Ecto neural progenitor cell (in vitro differentiated cells): Measurements from ENCODE around the gene EPHB1.

Source experiments
- DNase-seq: peaks from one replicate; pipeline ENCODE4 v3.0.0-alpha.2; 2018; ENCODE audit warnings: low spot score

The EPHB1 gene

DNA sequence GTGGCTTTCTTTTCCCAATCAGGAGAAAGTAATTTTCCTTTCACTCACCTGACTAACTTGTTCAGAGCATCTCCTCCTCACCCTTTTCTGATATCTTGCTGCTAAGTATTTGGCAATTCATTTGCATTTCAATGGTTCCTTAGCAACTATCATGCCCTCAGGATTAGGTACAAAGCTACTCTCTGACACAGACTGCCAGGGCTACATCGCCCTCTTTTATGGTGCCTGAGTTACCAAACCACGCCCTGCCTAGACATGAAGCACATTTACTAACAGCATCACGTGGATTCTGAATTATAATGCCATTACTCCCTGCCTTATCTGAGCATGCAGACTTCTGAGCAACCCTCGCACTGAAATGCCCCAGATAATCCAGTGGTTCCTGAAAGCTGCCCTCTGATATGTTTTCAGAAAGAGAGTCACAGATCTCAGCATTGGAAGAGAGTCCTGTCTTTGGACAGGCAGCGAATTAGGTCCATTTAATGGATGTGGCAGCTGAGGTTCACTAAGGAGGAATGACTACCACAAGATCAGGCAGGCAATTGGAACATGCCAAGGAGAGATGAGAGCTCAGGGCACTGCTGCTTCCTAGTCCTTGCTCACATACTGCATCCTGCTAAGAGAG is 14.5 kb downstream of the EPHB1 start:
- no peak for DNase-seq

DNA sequence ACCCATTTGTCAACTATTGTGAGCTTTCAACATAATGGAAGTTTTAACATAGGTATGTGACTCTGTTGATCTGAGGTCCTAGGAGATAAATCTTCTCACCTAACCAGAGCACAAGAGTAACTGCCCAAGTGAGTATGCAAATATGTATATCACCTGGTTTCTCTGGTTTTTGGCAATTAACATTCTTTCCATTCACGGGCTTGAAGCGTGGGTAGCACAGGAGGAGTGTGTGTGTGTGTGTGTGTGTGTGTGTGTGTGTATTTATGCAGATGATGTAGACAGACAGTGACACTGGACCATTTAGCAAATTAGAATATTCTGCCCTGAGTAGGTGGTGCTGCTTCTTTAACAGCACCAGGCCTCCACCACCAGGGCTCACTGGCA is 15.0 kb downstream of the EPHB1 start:
- no peak for DNase-seq

DNA sequence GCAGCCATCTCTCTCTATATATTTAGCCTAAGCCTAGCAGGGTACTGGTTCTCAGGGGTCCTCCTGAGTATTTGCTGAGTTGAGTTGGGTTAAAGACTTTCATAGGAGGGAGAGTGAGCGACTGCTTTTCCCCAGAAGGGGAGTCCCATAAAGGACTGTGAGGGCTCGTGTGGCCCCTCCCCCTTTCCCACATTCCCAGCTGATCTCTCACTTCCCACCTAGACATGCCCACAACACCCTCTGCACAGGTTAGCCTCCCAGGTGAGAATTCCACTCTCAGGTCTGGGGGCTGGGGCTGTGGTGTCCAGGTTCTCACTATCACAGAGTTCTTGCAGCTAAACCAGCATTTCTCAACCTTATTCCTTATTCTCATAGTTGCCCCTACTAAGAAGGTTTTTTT is 15.8 kb downstream of the EPHB1 start:
- no peak for DNase-seq

GRCh38 chr3:134813618-134814017 is 18.6 kb downstream of the EPHB1 start:
- no peak for DNase-seq

- no peak for DNase-seq
Measured at GRCh38 chr3:134815519-134815918, 20.5 kb downstream of the EPHB1 start.

DNA sequence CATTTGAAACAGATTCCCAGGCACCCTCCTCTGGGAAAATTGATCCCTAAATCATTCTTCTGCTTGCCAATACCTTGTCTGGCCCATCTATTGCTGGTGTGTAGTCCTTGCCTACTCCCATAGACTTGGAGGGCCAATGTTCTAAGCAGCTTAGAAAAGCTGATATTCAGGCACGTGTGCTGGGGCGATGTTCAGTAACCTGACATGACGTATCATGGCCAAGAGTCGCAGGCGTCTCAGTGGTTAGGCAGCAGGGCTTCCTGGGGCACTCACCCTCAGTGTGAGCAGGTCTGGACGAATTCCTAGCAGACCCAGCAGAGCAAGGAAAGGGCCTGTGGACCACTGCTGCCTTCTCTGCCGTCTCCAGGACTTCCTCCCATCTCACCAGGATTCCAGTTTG is 21.6 kb downstream of the EPHB1 start:
- DNase-seq: no peak

GRCh38 chr3:134817297-134817696 is 22.2 kb downstream of the EPHB1 start:
- DNase-seq: no peak

DNA sequence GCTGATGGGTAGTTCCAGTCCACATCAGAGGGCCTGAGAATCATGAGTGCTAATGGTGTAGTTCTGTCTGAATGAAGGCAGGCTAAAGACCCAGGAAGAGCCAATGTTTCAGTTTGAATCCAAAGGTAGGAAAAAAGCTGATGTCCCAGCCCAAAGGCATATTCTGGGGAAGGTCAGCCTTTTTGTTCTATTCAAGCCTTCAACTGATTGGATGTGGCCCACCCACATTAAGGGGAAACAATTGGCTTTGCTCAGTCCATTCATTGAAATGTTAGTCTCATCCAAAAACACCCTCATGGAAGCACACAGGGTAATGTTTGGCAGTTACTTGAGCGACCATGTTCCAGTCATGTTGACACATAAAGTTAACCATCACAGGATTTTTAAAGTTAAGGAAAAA is 25.9 kb downstream of the EPHB1 start:
- DNase-seq: no peak

- DNase-seq: no peak
Measured at GRCh38 chr3:134822090-134822489, 27.0 kb downstream of the EPHB1 start.

GRCh38 chr3:134823679-134824078 is 28.6 kb downstream of the EPHB1 start:
- no peak for DNase-seq

GRCh38 chr3:134824791-134825190 is 29.7 kb downstream of the EPHB1 start:
- no peak for DNase-seq

DNA sequence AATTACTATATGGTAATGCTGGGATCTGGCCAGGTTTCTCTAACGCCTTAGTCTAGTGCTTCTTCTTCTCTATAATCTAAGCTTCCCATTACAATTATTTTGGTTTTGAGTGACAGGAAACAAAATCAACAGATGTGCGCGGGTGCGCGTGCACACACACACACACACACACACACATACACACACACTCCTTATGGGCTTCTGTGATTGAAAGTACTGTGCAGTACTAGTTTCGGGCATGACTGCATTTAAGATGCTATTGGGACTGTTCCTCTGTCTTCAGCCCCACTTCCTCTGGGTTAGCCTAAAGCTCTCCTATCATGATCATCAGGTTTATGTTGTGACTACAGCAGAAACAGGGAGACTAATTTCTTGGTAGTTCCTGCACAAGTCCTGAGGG is 32.2 kb downstream of the EPHB1 start:
- DNase-seq: no peak

DNA sequence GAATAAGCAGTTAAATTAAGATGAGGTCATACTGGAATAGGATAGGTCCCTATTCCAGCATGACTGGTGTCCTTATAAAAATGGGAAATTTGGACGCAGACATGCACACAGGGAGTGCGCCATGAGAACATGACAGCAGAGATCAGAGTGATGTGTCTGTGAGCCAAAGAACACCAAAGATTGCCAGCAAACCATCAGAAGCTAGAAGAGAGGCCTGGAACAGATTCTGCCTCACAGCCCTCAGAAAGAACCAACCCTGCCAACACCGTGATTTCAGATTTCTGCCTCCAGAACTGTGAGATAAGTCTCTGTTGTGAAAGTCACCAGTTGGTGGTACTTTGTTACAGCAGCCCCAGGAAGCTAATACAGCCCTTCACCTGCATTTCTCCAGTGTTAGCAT is 34.7 kb downstream of the EPHB1 start:
- no peak for DNase-seq

DNA sequence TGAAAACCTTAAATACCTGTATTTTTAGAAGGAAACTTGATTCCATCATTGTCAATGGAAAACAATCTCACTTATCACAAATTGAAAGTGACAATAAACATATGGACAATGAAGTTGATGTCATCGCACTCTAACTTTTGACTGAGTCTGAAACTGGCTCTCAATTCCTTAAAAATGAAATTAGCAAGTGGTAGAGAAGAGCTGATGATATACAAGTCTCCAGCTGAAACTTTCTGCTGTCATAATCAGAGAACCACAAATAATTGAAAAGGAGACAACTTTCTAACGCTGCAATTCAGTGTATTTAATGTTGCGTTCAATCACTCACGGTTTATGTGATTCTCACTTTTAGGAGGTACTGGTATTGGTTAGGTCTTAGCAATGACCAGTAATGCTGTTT is 37.5 kb downstream of the EPHB1 start:
- no peak for DNase-seq

GRCh38 chr3:134833453-134834163 is 38.5 kb downstream of the EPHB1 start:
- DNase-seq: no peak

DNA sequence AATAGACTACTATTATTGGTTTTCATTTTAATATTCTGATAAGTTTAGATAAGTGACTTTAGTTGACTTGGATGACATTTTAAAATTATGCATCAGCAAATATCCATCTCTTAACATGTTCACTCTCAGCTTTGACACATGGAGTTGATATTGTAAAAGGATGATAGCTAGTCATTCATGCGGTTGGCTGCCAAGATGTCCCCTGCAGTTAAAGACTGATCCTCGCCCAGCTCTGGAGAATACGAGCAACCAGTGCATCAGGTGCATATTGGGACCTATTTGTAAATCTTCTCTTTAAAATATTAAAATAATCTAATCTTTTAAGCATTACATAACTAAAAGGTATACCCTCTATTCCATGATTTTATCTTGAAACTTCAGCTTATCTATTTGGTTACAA is 41.9 kb downstream of the EPHB1 start:
- no peak for DNase-seq

DNA sequence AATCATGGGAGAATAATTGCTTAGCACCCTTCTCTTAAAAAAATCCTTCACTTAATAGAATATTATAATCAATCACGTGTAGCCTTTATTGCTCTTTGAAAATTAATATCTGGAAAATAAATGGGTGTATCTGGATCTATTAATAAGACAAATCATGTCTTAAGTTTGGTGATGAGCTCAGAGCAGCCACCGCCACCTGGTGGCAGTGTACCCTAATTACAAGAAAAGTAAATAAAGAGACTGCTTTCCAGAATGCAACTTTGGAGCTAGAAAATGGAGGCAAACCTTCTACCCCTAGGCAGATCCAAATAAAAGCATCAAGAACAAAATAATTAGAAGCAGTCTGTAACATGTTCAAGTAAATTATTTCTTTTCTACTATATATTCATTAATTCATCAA is 43.5 kb downstream of the EPHB1 start:
- DNase-seq: no peak

DNA sequence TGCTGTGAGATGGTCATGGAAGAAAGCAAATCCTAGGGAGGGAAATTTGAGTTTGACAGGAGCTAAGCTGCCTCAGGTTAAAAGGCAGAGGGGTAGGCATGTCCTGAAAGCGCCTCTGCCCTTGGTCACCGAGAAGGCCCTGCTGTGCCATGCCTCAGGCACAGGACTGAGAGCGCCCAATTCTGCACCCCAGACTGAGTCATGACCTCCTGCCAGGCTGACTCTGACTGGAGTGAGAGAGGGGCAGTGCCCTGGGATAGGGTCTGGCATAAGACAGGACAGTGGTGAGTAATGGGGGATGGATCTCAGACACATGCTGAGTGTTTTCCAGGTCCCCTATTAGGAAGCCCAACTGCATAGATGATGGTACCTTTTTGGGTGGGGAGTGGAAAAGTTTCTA is 44.4 kb downstream of the EPHB1 start:
- no peak for DNase-seq

GRCh38 chr3:134839990-134840389 is 44.9 kb downstream of the EPHB1 start:
- DNase-seq: no peak

DNA sequence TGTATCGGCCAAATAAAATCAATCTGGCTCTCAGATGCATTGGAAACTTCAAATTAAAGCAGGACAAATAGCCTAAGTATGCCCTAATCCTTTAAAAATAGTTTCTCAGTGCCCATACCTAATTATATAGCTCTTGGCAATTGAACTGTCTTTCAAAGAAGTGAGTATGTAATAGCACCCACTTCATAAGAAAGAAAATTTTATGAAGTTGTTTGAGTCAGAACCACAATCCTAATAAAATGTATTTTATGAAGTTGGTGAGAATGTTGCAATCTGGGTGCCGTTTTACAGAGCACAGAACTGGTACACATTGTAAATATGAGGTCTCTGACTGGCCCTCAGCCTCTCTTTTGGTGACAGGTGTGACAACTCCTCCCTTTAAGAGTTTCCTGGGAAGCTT is 45.4 kb downstream of the EPHB1 start:
- no peak for DNase-seq

- no peak for DNase-seq
Measured at GRCh38 chr3:134846084-134846483, 51.0 kb downstream of the EPHB1 start.

DNA sequence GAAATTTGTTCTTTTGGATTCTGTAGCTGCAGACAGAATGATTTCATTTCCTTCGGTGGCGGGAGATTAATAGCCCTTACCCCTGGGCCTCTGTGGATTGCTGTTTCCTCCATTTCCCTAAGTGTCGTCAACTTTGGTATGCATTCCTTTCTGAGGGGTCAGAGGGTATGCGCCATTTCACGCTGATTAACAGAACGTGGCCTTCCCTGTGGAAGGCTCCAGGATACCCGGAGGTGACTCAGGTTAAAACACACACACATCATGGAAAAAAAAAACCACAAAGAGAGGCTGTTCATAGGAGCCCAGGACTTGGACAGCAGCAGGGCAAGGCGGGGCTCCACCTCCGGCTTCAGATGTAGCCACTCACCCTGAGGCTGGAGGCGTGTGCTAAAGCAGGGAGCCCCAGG is 51.9 kb downstream of the EPHB1 start:
- DNase-seq: no peak

DNA sequence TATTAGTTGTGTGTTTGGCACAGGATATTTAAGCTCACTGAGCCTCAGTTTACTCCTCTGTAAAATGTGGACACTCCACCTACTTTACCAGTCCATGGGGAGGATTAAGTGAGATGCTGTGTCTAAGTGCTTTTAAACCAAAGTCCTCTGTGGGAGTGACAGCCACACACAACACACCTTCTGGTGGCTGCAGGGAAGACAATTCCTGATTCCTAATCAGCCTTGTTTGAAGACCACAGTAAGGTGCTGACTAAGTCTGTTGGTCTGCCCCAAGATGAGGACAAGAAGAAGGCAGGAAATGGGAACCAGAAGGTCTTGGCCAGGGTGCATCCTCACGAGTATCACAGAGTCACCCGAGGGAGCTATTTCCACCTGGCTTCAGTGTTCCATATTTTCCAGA is 52.3 kb downstream of the EPHB1 start:
- DNase-seq: no peak

DNA sequence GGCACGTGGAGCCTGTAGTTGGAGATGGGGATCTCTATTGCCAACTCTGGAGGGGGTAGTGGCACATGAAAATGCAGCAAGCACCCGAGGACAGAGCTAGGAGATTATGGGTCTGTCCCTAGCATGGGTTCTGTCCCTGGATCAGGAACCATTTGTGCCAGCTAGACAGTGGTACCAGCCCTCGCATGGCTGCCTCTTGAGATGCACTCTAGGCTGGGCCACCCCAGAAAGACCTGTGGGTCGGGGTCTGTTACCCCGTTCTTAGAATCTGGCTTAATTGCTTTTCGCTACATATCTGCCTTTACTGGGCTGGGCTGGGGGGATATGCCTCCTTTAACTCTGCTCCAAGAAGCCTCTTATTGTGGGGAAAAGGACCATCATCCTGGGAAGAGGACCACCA is 54.5 kb downstream of the EPHB1 start:
- DNase-seq: no peak
